Measurements from ENCODE around the gene MYPOP.
"Not testable (repeated sequence)": the region's sequence is repeated elsewhere in the genome, so short reads cannot be mapped to it uniquely, and the experiment has no call there.

The MYPOP gene

DNA sequence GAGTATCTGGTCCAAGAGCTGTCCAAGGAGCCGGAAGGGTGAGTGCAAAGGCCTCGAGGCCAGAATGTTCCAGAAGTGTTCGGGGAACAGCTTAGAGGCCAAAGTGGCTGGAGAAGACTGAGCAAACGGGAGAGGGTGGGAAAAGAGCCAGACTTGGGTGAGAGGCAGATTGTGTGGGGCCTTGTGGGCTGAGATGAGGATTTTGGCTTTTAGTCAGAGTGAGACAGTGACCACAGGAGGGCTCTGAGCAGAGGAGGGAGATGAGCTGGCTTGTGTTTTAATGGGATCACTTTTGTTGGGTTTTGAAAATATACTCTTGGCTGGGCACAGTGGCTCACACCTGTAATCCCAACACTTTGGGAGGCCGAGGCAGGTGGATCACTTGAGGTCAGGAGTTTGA lies 6.5 kb upstream of the MYPOP start:
- DNase-seq (ENCODE audit: low read depth), result no peak

DNA sequence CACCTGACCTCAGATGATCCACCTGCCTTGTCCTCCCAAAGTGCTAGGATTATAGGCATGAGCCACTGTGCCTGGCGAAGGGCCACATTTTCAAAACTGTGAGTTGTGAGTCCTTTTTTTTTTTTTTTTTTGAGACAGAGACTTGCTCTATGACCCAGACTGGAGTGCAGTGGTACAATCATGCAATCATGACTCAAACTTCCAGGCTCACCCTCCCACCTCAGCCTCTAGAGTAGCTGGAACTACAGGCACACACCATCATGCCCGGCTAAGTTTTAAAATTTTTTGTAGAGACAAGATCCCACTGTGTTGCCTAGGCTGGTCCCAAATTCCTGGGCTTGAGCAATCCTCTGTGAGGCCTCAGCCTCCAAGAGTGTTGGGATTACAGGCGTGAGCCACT lies 3.8 kb upstream of the MYPOP start:
- DNase-seq (ENCODE audit: low read depth), result no peak

DNA sequence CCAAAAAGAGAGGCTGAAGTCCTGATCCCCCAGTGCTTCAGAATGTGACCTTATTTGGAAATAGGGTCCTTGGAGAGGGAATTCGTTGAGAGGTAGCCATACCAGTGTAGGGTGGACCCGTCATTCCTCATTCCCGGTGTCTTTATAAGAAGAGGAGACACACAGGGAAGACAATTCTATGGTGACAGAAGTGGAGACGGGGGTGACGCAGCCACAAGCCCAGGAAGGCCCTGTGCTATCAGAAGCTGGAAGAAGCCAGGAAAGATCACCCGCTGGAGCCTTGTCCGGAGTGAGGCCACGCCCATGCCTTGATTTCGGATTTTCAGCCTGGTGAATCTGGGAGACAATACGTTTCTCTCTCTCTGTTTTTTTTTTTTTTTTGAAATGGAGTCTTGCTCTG lies 2.6 kb upstream of the MYPOP start:
- no peak for DNase-seq (ENCODE audit: low read depth)

DNA sequence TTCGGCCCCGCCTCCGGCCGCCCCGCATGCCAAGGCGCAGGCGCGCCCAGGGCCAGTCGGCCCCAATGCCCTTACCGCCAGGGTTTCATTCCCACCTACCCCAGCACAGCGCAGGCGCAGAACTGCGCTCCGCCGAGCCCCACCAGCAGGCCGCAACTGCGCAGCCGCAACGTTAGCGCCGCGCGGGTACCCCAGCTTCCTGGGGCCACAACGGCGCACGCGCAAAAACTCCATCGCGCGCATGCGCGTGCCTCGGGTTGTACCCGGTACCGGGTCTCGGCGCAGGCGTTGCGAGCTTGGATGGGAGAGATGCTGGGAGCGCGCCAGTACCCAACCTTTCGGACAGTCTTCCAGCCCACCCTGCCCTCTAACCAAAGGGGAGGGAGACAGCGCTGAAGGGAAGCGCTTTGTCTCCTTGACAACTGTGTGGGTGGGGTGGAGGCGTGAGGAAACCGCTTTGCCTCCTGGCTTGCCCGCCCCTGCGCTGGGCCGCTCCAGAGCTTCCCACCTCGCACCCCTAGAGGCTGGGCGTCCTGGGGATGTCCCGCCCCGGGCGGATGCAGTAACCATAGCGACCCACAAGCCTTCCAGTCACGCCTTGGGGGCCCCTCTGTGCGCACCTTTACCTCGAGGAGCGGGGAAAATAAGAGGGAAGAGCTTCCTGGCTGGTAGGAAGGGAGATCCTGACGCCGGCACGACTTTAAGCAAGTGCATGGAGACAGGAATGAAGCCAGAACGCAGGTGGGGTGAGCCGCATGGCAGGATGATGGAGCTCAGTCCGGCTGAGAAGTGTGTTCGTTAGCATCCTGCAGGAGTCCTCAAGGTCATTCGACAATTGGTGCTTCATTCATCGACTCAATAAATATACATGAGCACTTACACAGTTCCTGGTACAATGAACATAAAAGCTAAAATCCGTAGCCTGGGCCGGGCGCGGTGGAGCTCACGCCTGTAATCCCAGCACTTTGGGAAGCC lies 525 bp upstream of the MYPOP start:
- DNase-seq (ENCODE audit: low read depth), result peak; percentile 94

DNA sequence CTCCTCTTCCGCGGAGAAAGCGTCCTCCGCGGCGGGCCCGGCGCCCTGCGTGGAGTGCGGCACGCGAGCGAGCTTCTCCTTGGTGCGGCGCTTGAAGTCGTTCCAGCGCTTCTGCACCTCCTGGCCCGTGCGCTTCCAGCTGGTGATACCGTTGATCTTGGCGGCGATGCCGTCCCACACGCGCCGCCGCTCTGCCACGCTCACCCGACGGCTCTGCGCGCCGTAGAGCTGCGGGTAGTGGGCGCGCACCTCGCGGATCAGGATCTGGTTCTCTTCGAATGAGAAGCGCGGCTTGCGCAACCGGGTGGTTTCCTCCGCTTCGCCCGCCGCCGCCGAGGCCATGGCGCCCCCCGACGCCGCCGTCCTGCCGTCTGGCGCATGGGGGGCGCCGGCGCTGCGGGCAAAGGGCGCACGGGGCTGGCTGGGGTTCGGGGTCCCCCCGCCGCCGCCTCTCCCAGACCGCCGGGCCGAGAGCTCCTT lies 941 bp downstream of the MYPOP start:
- DNase-seq (ENCODE audit: low read depth), result peak; percentile 73

DNA sequence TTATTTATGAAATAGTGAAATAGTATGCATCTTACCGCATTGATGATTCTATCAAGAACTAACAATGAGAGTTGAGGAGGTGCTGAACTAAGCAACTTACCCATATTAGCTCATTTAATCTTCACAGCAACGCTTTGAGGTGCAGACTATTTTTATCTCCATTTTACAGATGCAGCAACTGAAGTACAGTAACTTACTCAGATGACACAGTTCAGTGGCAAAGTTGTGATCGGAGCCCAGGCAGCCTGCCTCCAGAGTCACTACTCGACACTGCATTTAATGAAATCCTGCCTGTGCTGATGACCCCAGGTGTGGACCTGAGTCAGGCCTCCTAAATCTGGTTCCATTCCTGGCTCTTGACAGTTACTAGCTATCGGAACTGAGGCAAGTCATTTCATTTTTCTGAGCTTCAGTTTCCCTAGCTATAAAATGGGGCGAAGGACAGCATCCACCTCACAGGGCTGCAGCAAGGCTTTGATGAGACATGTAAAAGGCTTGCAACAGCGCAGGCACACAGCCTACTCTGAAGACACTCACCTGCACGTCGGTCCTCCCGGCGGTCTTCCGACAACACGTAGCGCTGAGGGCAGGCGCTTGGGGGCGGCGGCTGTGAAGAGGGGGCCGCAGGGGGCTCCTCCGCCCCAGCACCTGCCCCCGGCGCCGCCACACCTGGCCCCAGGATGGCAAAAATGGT lies 1.5 kb downstream of the MYPOP start:
- DNase-seq (ENCODE audit: low read depth), result no peak

DNA sequence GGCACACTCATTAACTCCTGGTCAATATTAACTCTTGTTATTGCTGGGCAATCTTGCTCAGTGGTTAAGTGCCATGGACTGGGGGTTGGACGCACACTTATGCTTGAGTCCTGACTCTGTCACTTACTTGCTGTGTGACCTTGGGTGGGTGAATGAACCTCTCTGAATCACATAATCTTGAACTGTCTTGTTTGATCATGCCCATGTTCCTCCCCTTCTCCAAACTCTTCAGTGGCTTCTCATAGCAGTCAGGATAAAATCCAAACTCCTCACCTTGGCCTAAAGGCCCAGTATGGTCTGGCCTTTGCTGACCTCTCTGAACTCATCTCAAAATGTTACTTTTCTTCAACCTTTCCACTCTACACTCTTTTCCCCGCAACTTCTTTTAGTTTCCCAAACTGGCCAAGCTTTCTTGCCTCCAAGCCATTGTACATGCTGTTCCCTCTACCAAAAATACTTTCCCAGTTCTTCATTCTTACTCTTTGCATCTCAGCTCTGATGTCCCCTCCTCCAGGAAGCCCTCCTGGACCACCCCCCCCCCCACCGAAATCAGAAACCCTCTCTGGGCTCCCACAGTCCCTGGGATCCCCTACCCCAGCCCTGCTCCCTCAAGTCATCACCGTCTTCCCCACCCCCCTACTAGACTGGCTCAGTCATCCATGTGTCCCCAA lies 2.4 kb downstream of the MYPOP start:
- no peak for DNase-seq (ENCODE audit: low read depth)

DNA sequence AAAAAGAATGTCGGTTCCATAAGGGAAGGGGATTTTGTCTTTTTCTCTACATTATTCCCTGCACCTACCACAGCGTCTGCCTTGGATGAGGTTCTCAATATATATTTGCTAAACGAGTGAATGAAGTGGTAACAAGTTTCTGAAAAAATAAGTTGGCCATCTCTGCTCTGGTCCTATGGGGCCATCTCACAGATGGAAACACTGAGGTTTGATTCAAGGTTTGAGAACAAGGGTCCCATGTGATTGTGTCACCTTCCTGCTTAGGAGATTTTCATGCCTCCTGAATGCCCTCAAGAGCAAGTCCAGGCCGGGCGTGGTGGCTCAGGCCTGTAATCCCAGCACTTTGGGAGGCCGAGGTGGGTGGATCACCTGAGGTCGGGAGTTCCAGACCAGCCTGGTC lies 3.2 kb downstream of the MYPOP start:
- no peak for DNase-seq (ENCODE audit: low read depth)

DNA sequence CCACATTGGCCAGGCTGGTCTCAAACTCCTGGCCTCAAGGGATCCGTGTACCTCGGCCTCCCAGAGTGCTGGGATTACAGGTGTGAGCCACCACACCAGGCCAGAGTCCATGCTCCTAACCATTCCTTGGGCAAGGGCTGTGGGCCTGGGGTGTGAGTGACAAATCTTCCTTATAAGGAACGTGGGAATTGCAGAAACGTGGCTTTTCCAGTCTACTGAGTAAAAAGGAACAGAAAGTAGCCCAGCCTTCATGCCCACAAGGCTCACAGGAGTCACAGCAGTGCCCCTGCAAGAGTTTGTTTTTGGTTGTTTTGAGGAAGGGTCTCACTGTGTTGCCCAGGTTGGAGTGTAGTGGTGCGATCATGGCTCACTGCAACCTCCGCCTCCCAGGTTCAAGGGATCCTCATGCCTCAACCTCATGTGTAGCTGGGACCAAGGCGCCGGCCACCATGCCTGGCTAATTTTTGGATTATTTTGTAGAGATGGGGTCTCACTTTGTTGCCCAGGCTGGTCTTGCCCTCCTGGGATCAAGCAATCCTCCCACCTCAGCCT lies 5.1 kb downstream of the MYPOP start:
- DNase-seq (ENCODE audit: low read depth), result no peak

DNA sequence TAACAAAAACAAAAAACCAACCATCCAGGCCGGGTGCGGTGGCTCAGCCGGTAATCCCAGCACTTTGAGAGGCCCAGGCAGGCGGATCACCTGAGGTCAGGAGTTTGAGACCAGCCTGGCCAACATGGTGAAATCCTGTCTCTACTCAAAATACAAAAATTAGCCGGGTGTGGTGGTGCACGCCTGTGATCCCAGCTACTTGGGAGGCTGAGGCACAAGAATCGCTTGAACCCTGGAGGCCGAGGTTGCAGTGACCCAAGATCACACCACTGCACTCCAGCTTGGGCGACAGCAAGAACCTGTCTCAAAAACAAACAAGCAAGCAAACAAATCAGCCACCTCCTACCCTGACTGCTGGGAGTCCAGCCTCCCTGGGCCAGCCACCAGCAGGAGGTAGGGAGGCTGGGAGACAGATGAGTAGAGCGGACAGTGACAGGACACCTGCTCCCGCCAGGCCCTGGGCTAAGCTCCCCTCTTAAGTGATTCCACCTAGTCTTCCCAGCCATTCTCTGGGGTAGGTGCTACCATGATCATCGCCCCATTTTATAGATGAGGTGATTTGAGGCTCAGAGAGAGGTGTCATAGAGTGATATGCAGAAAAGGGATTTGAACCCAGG lies 6.3 kb downstream of the MYPOP start:
- not testable (repeated sequence) for DNase-seq (ENCODE audit: low read depth)

DNA sequence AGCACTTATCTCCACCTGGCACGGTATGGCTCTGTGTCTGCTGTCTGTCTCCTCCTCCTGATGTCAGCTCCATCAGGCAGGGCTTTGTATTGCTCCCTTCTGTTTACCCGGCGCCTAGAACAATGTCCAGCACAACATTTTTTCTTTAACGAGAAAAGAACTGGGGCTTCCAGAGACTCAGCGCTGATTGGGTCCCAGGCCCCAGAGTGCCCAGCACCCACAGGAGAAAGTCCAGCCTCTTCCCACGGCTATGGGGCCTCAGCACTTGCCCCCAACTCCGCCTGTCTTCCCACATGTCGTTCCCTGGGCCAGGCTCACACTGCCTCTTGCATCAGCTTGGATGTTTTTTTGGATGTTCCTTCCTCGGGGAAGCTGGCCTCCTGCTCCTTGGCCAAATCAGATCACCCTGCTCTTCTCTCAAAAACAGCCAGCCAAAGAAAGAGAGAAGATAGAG lies 6.9 kb downstream of the MYPOP start:
- no peak for DNase-seq (ENCODE audit: low read depth)

DNA sequence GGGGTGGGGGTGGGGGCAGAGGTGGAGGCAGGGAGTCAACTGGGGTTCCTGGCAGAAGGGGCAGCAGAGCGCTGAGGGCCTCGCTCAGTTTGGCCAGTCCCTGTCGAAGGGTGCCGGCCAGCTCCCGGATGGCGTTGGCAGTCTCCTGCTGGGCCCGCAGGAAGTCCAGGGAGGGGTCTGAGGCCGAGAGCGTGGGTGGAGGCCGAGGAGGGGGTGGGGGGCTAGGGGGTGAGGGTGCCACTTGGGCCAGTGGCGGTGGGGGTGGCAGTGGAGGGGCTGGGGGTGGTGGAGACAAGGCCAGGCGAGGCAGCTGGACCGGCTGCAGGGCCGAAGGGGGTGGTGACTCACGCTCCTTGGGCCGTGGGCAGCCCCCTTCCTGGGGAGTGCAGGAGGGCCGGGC lies 11.5 kb downstream of the MYPOP start:
- no peak for DNase-seq (ENCODE audit: low read depth)

DNA sequence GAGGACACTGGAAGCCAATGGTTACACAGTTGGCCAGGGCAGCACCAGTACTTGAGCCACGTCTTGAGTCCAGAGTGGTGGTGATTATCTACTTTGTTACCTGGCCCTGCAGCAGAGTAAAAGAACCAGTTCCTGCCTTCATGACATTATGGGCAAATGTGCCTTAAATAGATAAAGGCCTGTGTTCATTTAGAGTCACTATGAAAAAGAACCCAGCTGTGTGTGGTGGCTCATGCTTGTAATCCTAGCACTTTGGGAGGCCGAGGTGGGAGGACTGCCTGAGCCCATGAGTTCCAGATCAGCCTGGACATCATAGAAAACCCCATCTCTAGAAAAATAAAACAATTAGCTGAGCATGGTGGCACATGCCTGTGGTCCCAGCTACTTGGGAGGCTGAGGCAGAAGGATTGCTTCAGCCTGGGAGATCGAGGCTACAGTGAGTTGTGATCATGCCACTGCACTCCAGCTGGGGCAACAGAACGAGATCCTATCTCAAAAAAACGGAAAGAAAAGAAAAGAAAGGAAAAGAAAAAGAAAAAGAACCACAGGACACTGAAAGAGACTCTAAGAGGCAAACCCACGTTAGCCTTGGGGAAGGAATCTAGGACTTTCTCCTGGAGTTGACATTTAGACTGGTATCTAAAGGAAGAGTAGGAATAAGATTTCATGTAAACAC lies 13.1 kb downstream of the MYPOP start:
- DNase-seq (ENCODE audit: low read depth), result no peak

DNA sequence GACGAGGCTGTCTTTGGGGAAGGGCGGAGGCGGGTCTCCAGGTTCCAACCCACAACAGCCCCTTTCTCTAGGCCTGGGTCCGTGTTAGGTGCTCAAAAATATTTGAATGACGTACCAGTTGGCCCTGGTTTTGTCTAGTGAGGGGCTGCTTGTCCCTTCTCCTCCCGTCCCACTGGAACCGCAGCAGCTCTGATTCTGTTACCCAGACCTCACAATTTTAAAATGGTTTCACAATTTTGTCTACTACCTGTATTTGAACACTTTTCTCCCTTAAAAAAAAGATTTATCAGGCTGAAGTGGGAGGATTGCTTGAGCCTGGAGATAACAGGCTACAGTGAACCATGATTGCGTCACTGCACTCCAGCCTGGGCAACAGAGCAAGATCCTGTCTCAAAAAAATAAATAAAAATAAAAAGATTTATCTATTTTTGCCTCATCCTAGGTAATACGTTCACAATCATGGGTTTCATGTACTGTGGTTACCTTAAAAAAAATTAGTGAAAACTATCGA lies 15.2 kb downstream of the MYPOP start:
- DNase-seq (ENCODE audit: low read depth), result no peak

DNA sequence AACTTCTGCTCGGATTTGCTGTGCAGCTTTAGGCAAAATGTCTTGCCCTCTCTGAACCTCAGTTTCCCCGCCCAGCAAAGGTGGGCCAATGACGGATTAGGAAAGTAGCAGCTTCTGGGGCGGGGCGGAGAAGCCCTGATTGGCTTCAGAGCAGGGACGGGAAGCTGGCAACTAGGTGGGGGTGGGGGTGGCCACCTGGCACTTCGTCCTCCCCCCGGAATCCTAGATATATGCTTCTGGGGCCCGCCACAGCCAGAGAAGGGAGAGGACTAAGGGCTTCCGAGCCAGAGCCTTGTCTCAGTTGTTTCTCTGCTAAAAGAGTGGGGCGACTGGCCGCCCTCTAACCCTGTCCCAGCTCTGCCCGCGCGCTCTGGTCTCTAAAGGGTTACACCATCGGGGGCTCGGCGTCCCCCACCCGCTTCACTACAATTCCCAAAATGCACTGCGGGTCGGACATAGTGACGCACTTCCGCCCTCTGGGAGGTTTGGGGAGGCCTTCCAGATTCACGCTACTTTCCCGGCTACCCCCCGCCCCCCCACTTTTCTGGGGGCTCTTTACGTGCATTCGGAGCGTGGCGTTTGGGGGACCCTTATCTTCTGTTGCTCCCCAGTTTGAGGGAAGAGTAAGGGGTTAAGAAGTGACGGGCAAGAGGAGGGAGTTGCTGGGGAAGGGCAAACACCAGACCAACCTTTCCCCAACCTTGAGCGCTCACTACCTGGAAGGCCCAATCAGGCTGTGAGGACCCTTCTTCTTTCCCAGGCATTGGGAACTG lies 15.8 kb downstream of the MYPOP start:
- DNase-seq (ENCODE audit: low read depth), result peak; percentile 96

DNA sequence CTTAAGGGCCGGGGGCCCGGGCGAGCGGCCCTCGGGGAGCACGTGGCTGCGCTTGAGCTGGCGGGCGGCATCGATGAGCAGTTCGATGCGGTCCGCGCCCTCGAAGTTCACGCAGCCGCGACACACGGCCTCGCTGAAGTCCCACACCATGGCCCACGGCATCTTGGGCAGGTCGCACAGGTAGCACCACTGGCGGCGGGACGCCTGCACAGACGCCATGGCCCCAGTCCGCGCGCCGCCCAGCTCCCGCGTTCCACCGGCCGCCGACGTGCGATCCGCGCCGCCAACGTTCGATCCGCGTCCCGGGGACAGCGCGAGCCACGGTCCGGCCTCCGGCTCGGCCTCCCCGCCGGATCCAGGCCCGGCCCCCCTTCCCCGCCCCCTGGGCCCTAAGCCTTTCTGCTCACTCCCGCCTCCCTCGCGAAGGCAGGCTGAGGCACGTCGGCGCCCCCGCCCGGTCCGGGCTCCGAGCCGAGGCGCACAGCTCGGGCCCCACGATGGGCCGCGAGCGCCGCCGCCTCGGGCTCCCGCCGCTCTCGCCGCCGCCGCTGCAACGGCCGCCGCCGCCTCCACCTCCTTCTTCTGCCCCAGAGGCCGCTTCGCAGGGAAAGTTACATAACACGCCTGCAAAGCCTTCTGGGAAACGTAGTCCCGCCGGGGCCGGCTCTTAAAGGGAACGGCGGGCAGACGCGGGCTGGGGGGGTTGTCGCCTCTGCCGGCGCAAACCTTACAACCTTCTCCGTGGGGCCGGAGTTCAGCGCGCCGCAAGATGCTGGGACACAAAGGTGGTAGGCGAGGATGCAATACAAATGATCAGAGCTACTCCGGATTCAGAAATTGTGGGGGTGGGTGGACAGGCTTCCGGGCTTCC lies 16.6 kb downstream of the MYPOP start, which contains the start of gene IRF2BP1:
Gene IRF2BP1 (minus strand): TSS at position 586 of the 871 bp plus-strand sequence. CDS start 367 bp downstream, at position 219.
- DNase-seq (ENCODE audit: low read depth), result peak; percentile 96

DNA sequence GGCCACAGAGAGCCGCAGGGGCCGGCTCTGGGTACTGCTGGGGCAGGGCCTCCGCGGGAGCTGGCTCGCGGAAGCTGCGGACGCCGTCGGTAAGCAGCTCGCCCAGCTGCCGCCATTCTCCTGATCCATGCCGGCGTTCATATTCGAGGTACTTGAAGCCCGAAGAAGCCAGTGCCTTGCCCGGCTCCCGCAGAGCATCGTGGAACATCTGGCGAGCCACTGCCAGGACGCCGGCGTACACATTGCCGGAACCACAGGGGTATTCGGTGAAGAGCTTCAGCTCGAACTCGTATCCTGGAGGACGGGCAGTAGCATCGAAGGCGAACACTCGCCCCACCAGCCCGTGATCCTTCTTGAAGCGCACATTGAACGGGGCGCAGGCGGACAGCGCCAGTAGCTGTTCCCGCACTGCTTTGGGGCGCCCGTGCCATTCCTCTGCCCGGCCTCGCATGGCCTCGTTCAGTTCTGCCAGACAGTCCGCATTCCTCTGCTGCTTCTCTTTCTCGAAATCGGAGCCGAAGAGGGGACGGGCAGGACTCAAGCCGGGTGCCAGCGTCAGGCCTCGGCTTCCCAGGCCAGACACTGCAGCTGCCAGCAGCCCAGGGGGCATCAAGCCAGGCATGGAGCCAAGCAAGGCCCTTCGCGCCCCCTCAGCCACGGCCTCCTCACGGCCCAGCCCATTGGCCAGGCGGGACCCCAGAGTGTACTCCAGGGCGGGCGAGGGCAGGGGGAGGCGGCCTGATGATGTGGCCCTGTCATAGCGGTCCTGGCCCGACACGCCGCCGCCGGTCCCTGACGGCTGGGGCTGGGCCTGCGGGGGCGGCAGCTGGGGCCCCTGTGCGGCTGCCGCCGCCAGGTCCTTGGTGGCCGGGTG lies 17.5 kb downstream of the MYPOP start:
- no peak for DNase-seq (ENCODE audit: low read depth)
